H1 (cell line): ENCODE measurements around the gene HS3ST6. TPM values are rescaled to one million over a fixed set of nuclear protein-coding genes. Genes with fewer than 3 reads are reported as not detected.

Experiments used
- CTCF ChIA-PET: fragments of 300-600 bp; sonication (Branson Sonifier 250); formaldehyde crosslinking; loops from one replicate; lab custom pipeline; 2021; ENCODE audit not compliant: partially characterized antibody; lab: Charles Lee
- POLR2A ChIA-PET: fragments of 300-600 bp; sonication (Branson Sonifier 250); formaldehyde crosslinking; loops from one replicate; lab custom pipeline; 2021; ENCODE audit warnings: inconsistent platforms; ENCODE audit not compliant: partially characterized antibody; lab: Charles Lee
- DNase-seq, 2 experiments: peaks; one replicate each; pipeline versions ENCODE4 v3.0.0 to v3.0.0-alpha.2; 2010 to 2022; ENCODE audit warnings: low spot score in 2 of 2, low read depth in 1 of 2, mixed read lengths in 1 of 2
- FAIRE-seq: peaks from 2 replicates; lab custom pipeline; 2011; peaks lifted over from hg19 to GRCh38; lab: Jason Lieb, UNC
- H2AFZ ChIP-seq: 2 replicates; pipeline ENCODE4 v1.8.1; 2012; ENCODE audit warnings: low read length, inconsistent platforms
- H2AK5ac ChIP-seq: 2 replicates; pipeline ENCODE4 v1.6.1; 2013; ENCODE audit warnings: low read depth, low read length
- H2BK120ac ChIP-seq: replicated peaks from 2 replicates; pipeline ENCODE3; 2013; ENCODE audit warnings: low read depth, low read length, inconsistent platforms
- H2BK12ac ChIP-seq: 2 replicates; pipeline ENCODE4 v1.6.1; 2013; ENCODE audit warnings: low read depth, low read length
- H2BK15ac ChIP-seq: 2 replicates; pipeline ENCODE4 v1.6.1; 2013; ENCODE audit warnings: low read length
- H2BK20ac ChIP-seq: 2 replicates; pipeline ENCODE4 v1.6.1; 2013; ENCODE audit warnings: low read length
- H2BK5ac ChIP-seq: 2 replicates; pipeline ENCODE4 v1.6.1; 2013; ENCODE audit warnings: low read depth, low read length
- H3K14ac ChIP-seq: 2 replicates; pipeline ENCODE4 v1.6.1; 2013; ENCODE audit warnings: inconsistent platforms; ENCODE audit not compliant: insufficient read length
- H3K18ac ChIP-seq: 2 replicates; pipeline ENCODE4 v1.6.1; 2013; ENCODE audit warnings: low read length; ENCODE audit errors: extremely low read depth
- H3K23ac ChIP-seq: 2 replicates; pipeline ENCODE4 v1.6.1; 2013; ENCODE audit warnings: inconsistent platforms; ENCODE audit not compliant: insufficient read length
- H3K23me2 ChIP-seq: 2 replicates; pipeline ENCODE4 v1.6.1; 2013; ENCODE audit warnings: low read depth, low read length
- H3K27ac ChIP-seq: 2 replicates; pipeline ENCODE4 v1.6.1; 2011; ENCODE audit warnings: low read depth, low read length, inconsistent platforms
- H3K27me3 ChIP-seq, 4 experiments: replicated peaks in 1 of 4; 1 replicate in 1 of 4; 2 replicates in 3 of 4; pipeline versions ENCODE4 v1.6.1 to v1.8.1; 2011 to 2013; ENCODE audit warnings: low read length in 3 of 4, mild to moderate bottlenecking in 3 of 4, inconsistent platforms in 2 of 4, mixed read lengths in 2 of 4, moderate library complexity in 1 of 4; ENCODE audit not compliant: control insufficient read depth in 3 of 4, insufficient read depth in 3 of 4; ENCODE audit errors: extremely low read depth in 1 of 4
- H3K36me3 ChIP-seq, 4 experiments: 2 replicates each; pipeline versions ENCODE4 v1.6.1 to v1.8.1; 2011 to 2013; ENCODE audit warnings: mild to moderate bottlenecking in 4 of 4, low read length in 3 of 4, moderate library complexity in 2 of 4, control low read depth in 1 of 4, inconsistent platforms in 1 of 4; ENCODE audit not compliant: insufficient read depth in 4 of 4, control insufficient read depth in 2 of 4
- H3K4ac ChIP-seq: replicated peaks from 2 replicates; pipeline ENCODE3; 2013; ENCODE audit warnings: low read length, low read depth, mixed read lengths, inconsistent platforms; ENCODE audit not compliant: insufficient read length
- H3K4me1 ChIP-seq, 4 experiments: replicated peaks in 1 of 4; 1 replicate in 1 of 4; 2 replicates in 3 of 4; pipeline versions ENCODE4 v1.6.1 to v1.8.1; 2011 to 2013; ENCODE audit warnings: low read length in 3 of 4, inconsistent platforms in 2 of 4, mixed read lengths in 1 of 4; ENCODE audit not compliant: insufficient read depth in 4 of 4, control insufficient read depth in 3 of 4
- H3K4me2 ChIP-seq, 2 experiments: 2 replicates each; pipeline versions ENCODE4 v1.6.1 to v1.8.1; 2011 to 2013; ENCODE audit warnings: low read depth in 2 of 2, low read length in 2 of 2, control low read depth in 1 of 2, inconsistent platforms in 1 of 2, mild to moderate bottlenecking in 1 of 2; ENCODE audit not compliant: insufficient read depth in 1 of 2
- H3K4me3 ChIP-seq, 4 experiments: fragments of 200-600, 300-600 bp in 1 of 4; sonication (generic), shearing (Covaris generic), sonication (Bioruptor Twin) in 1 of 4; 2 replicates each; pipeline versions ENCODE4 v1.5.1 to v1.8.1; 2011 to 2016; ENCODE audit warnings: low read length in 4 of 4, low read depth in 3 of 4, control low read depth in 2 of 4, inconsistent platforms in 2 of 4, mild to moderate bottlenecking in 2 of 4, mixed read lengths in 1 of 4, moderate library complexity in 1 of 4; ENCODE audit not compliant: insufficient read depth in 2 of 4; ENCODE audit errors: extremely low read depth in 1 of 4
- H3K56ac ChIP-seq: replicated peaks from 2 replicates; pipeline ENCODE3; 2013; ENCODE audit warnings: low read depth, mild to moderate bottlenecking, mixed read lengths, low read length, inconsistent platforms; ENCODE audit not compliant: insufficient read length
- H3K79me1 ChIP-seq: 2 replicates; pipeline ENCODE4 v1.6.1; 2013; ENCODE audit warnings: low read depth, low read length, control low read depth
- H3K79me2 ChIP-seq, 2 experiments: 2 replicates each; pipeline versions ENCODE4 v1.6.1 to v1.8.1; 2012 to 2013; ENCODE audit warnings: low read length in 2 of 2, mild to moderate bottlenecking in 2 of 2, inconsistent platforms in 1 of 2; ENCODE audit not compliant: insufficient read depth in 2 of 2, control insufficient read depth in 1 of 2
- H3K9ac ChIP-seq, 4 experiments: replicated peaks in 1 of 4; 1 replicate in 1 of 4; 2 replicates in 3 of 4; pipeline versions ENCODE4 v1.6.1 to v1.8.1; 2011 to 2013; ENCODE audit warnings: low read depth in 3 of 4, low read length in 3 of 4, control low read depth in 2 of 4, mild to moderate bottlenecking in 2 of 4, moderate library complexity in 2 of 4, inconsistent platforms in 1 of 4; ENCODE audit errors: extremely low read depth in 1 of 4
- H3K9me3 ChIP-seq, 2 experiments: 2 replicates each; pipeline versions ENCODE4 v1.6.1 to v1.8.1; 2012 to 2013; ENCODE audit warnings: mild to moderate bottlenecking in 2 of 2, moderate library complexity in 2 of 2, control low read depth in 1 of 2, inconsistent platforms in 1 of 2, low read depth in 1 of 2, low read length in 1 of 2, mixed read lengths in 1 of 2; ENCODE audit not compliant: insufficient read depth in 2 of 2
- H4K20me1 ChIP-seq, 2 experiments: replicated peaks in 1 of 2; 2 replicates each; pipeline versions ENCODE3 to v1.8.1; 2011 to 2013; ENCODE audit warnings: inconsistent platforms in 2 of 2, low read length in 2 of 2, mild to moderate bottlenecking in 1 of 2; ENCODE audit not compliant: insufficient read depth in 2 of 2, control insufficient read depth in 1 of 2
- H4K5ac ChIP-seq: 2 replicates; pipeline ENCODE4 v1.6.1; 2013; ENCODE audit warnings: low read length, low read depth, mixed read lengths, inconsistent platforms; ENCODE audit not compliant: insufficient read length
- H4K8ac ChIP-seq: 2 replicates; pipeline ENCODE4 v1.8.0; 2013; ENCODE audit warnings: mild to moderate bottlenecking, moderate library complexity, low read length, inconsistent platforms; ENCODE audit not compliant: insufficient read depth; ENCODE audit errors: extremely low read depth
- H4K91ac ChIP-seq: replicated peaks from 2 replicates; pipeline ENCODE3; 2013; ENCODE audit warnings: low read length, mixed read lengths, inconsistent platforms; ENCODE audit not compliant: insufficient read length
- BACH1 ChIP-seq: IDR thresholded peaks from 2 replicates; pipeline ENCODE4 v1.6.1; 2012; ENCODE audit warnings: low read length, improper control_type of control experiment
- CBX8 ChIP-seq: fragments of 300-800, 300-1000 bp; sonication (generic); IDR thresholded peaks from 2 replicates; pipeline ENCODE4 v1.7.1; 2016; ENCODE audit warnings: low read depth, low read length, borderline replicate concordance
- EZH2 ChIP-seq: fragments of 200-600 bp; sonication (generic); IDR thresholded peaks from 2 replicates; pipeline ENCODE4 v1.7.1; 2012; ENCODE audit warnings: low read depth, mild to moderate bottlenecking, moderate library complexity, low read length, inconsistent platforms; ENCODE audit not compliant: severe bottlenecking
- FOSL1 ChIP-seq: IDR thresholded peaks from 2 replicates; pipeline ENCODE4 v1.6.1; 2011; ENCODE audit warnings: mild to moderate bottlenecking, low read depth, low read length, moderate library complexity; ENCODE audit not compliant: insufficient read depth
- GABPA ChIP-seq: IDR thresholded peaks from 2 replicates; pipeline ENCODE4 v1.6.1; 2011; ENCODE audit warnings: mild to moderate bottlenecking, low read length, moderate library complexity, borderline replicate concordance; ENCODE audit not compliant: insufficient read depth
- JUND ChIP-seq: IDR thresholded peaks from 2 replicates; pipeline ENCODE4 v1.6.1; 2011; ENCODE audit warnings: mild to moderate bottlenecking, improper control_type of control experiment, low read length
- NRF1 ChIP-seq: IDR thresholded peaks from 2 replicates; pipeline ENCODE4 v1.6.1; 2011; ENCODE audit warnings: mild to moderate bottlenecking, low read depth, low read length, improper control_type of control experiment
- POU5F1 ChIP-seq: IDR thresholded peaks from 2 replicates; pipeline ENCODE4 v1.6.1; 2011; ENCODE audit warnings: low read depth, mild to moderate bottlenecking, low read length, moderate library complexity
- SAP30 ChIP-seq: fragments of 300-600 bp; sonication (generic); IDR thresholded peaks from 2 replicates; pipeline ENCODE4 v1.7.1; 2012; ENCODE audit warnings: low read length, moderate library complexity, mild to moderate bottlenecking, inconsistent platforms; ENCODE audit not compliant: insufficient read depth, insufficient replicate concordance
- SP2 ChIP-seq: IDR thresholded peaks from 2 replicates; pipeline ENCODE4 v1.6.1; 2012; ENCODE audit warnings: mild to moderate bottlenecking, low read length, inconsistent platforms
- WGBS, 2 experiments: shearing (Covaris generic) in 1 of 2; methylation state at CpG; one replicate each; pipeline versions ENCODE4 v1.1.6 to v1.1.7; 2013 to 2015; ENCODE audit warnings: low lambda C conversion rate in 2 of 2, mixed read lengths in 2 of 2, inconsistent platforms in 1 of 2, low coverage in 1 of 2, missing lambda C conversion rate in 1 of 2; ENCODE audit not compliant: insufficient replicate concordance in 2 of 2, insufficient coverage in 1 of 2, insufficient read length in 1 of 2; ENCODE audit errors: extremely low coverage in 1 of 2, missing lambda C conversion rate in 1 of 2; 5-methylcytosine and 5-hydroxymethylcytosine counted together
- polyA plus RNA-seq, 7 experiments: library from polyadenylated mRNA; depleted of rRNA in 3 of 7; stranded (reverse) in 5 of 7; unstranded in 2 of 7; fragments of >200 nt in 5 of 7; fragments of 200-250 nt in 2 of 7; gene quantifications; 1 replicate in 5 of 7; 2 replicates in 1 of 7; 4 replicates in 1 of 7; pipeline versions ENCODE4 v1.2.1 to v1.2.3, GENCODE V29; 2011 to 2013; ENCODE audit warnings: missing spikeins in 2 of 7, mixed read lengths in 2 of 7
- total RNA-seq: library from RNA; stranded (reverse); fragmentation: NEBNext Ultra II Directional; extraction: Animal tissue kit (Norgen Biotek cat#: 25700); gene quantifications from 2 replicates; pipeline ENCODE4 v1.2.1, GENCODE V29; 2021

The HS3ST6 gene
- total and polyA plus RNA-seq, 2 of the 8 experiments (the other 6 are each of a cell fraction or from before 2014, with no cell fraction given) = 0.36 to 0.39 TPM

DNA sequence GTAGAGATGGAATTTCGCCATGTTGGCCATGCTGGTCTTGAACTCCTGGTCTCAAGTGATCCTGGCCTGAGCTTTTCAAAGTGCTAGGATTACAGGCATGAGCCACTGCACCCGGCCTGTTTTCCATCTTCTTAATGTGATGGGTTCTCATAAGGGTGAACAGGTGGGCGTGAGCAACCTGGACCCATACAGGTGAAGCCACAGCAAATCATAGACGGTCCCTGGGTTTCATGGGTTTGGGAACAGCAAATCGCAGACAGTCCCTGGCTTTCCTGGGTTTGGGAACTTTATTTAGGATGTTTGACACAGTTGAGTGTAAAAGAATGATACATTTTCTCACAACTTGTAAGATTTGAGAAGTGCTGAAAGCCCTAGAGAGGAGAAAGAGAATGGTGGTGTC, 33.3 kb downstream of the HS3ST6 start:
- no peak overlapping the region for H3K9ac ChIP-seq
- peak; percentile 24 for FAIRE-seq
- DNase-seq = no peak
- no peak overlapping the region for H4K8ac ChIP-seq
- H2AFZ ChIP-seq = no peak overlapping the region
- no peak overlapping the region for H3K56ac ChIP-seq
- WGBS, 2 experiments = 88% methylated on average over 5 of the region's 5 CpGs; no CpG with 5 or more reads in 1 of the 2 experiments
- no peak overlapping the region for H2BK20ac ChIP-seq
- no peak overlapping the region for H2BK120ac ChIP-seq
- H3K4me1 ChIP-seq = no peaks in the 10 kb centered on the region
- no peak overlapping the region for H3K14ac ChIP-seq
- H2BK5ac ChIP-seq = no peak overlapping the region
- H3K4me3 ChIP-seq = no peak overlapping the region
- no peaks in the 10 kb centered on the region for H3K23me2 ChIP-seq
- H4K5ac ChIP-seq = no peak overlapping the region
- no peak overlapping the region for H2AK5ac ChIP-seq
- H3K18ac ChIP-seq = no peak overlapping the region
- ChIA-PET POLR2A (interaction anchor here (0.7 to 2.0 kb wide), 2 partner anchors 39 to 80 kb away, joined by 3 to 8 read pairs; partner anchors contain the start of gene RPS2), CTCF (interaction anchor here (0.7 to 2.3 kb wide), 20 partner anchors 8 to 1136 kb away, joined by 3 to 10 read pairs (median 4); no protein-coding TSS in a partner anchor)
- H3K27ac ChIP-seq = no peak overlapping the region
- H2BK15ac ChIP-seq = no peak overlapping the region
- H3K4me2 ChIP-seq = no peak overlapping the region
- H4K20me1 ChIP-seq = no peaks in the 10 kb centered on the region
- no peaks in the 10 kb centered on the region for H3K79me1 ChIP-seq
- no peak overlapping the region for H2BK12ac ChIP-seq
- no peak overlapping the region for H3K23ac ChIP-seq
- H3K4ac ChIP-seq = no peak overlapping the region
- no peaks in the 10 kb centered on the region for H3K36me3 ChIP-seq
- no peaks in the 10 kb centered on the region for H3K79me2 ChIP-seq
- no peaks in the 10 kb centered on the region for H3K9me3 ChIP-seq
- H3K27me3 ChIP-seq = no peaks in the 10 kb centered on the region
- H4K91ac ChIP-seq = no peak overlapping the region
- TF ChIP-seq BACH1 (no peak), CBX8 (no peak), EZH2 (no peak), POU5F1 (no peak), SP2 (no peak), JUND (no peak), NRF1 (no peak), GABPA (no peak), FOSL1 (no peak), SAP30 (no peak)
